ENCODE results near the gene TCF23.

TCF23 gene

GRCh38 chr2:27128668-27129571 lies 19.9 kb upstream of the TCF23 start:
- DNase-seq = no peak

GRCh38 chr2:27130396-27130795 lies 18.4 kb upstream of the TCF23 start:
- no peak for DNase-seq

GRCh38 chr2:27131429-27131828 lies 17.4 kb upstream of the TCF23 start:
- no peak for DNase-seq

GRCh38 chr2:27133195-27133875 lies 15.5 kb upstream of the TCF23 start:
- DNase-seq = peak; percentile 38

GRCh38 chr2:27133905-27134780 lies 14.7 kb upstream of the TCF23 start, which contains the start of gene PREB:
Gene PREB, minus strand, starts transcription at chr2:27134636. Its CDS starts 215 bp downstream, at chr2:27134421.
- DNase-seq = peak; percentile 99

- no peak for DNase-seq
Observed at GRCh38 chr2:27134781-27135477, 13.9 kb upstream of the TCF23 start.

DNA sequence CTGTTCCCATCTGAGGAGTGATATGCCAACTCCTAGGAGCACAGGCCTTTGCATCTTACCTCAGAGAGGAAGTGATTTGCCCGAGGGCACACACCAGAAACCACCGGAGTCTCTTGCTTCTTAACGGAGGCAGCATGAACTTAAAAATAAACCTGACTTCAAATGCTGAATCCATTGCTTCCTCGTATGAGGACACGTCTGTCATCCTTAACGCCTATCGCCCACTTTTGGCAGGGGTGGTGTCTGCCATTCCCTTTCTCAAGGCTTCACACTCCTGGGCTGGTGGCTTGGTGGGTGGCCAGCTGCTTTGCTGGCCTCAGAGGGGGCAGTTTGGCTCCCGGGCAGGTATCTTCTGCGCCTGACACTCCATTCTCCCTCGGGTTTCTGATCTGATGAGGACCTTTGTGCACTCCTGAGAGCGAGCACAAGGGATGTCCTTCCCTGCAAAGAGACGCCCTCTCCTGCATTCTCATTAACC lies 13.3 kb upstream of the TCF23 start:
- no peak for DNase-seq

- DNase-seq = no peak
Observed at GRCh38 chr2:27136751-27137150, 12.1 kb upstream of the TCF23 start.

- DNase-seq = no peak
Observed at GRCh38 chr2:27137322-27137935, 11.4 kb upstream of the TCF23 start.

DNA sequence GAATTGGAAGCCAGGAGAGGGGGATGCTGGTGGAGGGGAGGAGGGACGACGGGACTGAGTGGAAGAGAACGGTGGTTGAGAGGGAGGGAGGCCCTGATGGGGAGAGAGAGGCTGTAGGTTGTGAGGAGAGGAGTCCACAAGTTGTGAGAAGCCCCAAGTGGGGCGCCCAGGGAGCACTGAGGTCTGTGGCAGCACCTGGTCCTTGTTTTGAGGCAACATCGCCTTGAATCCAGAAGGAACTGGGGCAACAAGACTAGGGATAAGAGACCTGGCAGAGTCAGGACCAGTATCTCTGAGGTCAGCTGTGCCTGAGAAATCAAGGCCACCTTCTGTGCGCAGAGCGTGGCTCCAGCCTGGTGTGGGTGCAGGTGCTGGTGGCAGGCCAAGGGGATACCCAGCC lies 10.7 kb upstream of the TCF23 start:
- no peak for DNase-seq

GRCh38 chr2:27139310-27139709 lies 9.5 kb upstream of the TCF23 start, which contains the start of gene PRR30:
Gene PRR30, minus strand, starts transcription at chr2:27139410. Its CDS starts 1,081 bp downstream, at chr2:27138329.
- no peak for DNase-seq

DNA sequence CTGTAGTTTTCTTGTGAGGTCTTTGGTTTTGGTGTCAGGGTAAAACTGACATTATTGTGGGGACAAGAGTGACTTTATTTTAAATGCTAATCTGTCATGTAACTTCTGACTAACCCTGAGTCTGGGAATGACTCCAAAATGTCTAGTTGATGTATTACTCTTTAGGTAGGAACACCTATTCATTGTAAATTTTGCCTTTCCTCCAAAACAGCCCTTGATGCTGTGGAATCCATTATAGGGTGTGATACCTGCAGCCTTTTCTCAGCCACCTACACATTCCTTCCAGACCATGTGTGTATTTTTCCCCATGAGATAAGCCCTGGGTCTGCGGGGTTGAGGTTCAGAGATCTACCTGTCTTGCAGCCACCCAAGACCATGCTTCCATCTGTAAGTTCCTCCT lies 5.5 kb upstream of the TCF23 start:
- DNase-seq = no peak

GRCh38 chr2:27145682-27146081 lies 3.1 kb upstream of the TCF23 start:
- DNase-seq = no peak

DNA sequence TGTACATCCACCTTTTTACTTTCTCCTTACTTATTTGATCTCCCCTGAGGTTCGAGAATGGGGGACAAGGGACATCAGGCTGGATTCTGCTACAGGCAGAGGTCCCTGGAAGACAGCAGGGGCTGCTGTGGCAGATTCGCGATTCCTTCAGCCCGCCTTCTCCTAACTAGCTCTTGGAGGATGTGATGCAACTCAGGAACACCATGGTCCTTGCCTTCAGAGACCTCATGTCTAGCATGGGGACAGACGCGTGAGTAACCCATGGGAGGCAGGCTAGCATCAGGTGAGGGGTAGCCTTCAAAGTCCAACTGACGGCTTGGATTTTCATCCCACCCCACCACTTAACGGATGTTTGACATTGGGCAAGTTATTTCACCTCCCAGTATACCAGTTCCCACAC lies 869 bp upstream of the TCF23 start:
- no peak for DNase-seq

DNA sequence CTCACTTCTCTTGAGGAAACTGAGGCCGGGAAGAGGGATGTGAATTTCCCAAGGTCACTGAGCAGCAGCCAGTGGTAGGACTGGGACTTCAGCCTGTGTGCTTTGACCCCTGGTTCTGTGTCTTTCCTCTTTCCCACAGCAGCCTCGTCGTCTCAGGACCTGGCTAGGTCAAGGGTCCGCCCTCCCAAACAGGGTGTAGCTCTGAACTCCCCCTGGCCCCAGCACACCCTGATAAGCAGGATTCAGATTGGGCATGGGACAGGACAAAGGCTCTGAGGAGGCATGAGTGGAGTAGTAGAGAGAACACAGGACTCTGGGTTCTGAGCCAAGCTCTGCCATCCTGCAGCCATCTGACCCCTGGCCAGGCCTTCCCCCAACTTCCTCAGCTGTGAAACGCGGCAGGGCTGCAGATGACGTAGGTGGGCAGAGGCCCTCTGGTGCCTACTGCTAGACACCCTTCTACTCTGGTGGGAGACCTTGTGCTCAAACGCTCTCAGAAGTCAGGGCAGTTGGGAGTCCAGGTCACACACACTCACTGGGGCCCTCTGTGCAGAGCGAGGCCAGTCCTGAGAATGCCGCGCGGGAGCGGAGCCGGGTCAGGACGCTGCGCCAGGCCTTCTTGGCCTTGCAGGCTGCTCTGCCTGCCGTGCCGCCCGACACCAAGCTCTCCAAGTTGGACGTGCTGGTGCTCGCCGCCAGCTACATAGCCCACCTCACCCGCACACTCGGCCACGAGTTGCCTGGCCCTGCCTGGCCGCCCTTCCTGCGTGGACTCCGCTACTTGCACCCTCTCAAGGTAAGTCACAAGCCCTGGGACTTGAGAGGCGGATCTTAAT lies 984 bp downstream of the TCF23 start:
- no peak for DNase-seq

GRCh38 chr2:27150639-27151230 lies 1.9 kb downstream of the TCF23 start:
- no peak for DNase-seq

- DNase-seq = no peak
Observed at GRCh38 chr2:27152102-27152795, 3.4 kb downstream of the TCF23 start.

DNA sequence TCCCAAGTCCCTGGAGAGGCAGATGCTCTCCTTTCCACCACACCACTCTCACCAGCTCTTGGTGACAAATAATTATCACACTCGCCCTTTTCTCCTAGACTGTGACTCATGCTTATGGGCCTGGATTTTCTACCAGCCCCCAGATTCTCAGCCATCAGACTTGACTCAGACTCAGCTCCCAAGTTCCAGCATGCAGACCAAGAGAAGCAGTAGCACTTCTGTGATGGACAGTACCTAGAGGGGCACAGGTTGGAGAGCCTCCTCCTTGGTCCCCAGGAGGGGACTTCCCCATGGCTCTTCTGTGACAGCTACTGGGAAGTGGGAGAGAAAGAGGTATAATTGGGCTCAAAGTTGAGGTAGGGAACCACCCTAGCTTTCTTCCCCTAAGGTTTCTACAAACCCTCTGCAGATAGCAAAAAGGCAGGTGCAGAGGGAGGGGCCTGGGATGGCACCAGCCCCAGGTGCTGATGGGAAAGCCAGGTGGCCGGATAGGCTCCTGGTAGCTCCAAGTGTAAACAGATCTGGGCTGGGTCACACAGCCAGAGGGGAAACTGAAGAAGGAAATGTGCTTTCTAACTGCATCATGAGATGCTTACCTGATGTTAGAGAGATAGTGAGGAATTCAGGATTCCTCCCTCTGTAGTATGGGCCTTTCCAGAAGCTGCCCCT lies 4.1 kb downstream of the TCF23 start:
- no peak for DNase-seq

DNA sequence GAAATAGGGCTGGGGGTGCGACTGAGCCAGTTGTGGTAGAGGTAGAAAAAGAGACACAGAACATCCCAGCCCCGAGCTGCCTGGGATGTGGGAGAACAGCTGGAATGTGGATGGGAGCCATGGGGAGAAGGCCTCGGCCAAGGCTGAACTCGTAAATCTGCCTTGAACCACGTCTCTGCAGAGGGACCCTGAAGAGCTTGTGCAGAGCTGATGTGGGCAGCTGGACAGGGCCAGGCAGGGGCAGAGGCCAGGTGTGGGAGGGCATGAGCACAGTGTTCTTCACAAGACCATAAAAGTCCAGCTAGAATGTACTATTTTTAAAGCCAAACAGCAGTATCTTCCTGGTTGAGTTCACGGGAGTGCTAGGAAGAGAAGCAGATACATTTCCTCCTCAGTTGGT lies 5.7 kb downstream of the TCF23 start:
- DNase-seq = no peak

Data from activated CD4-positive, alpha-beta T cell treated with anti-CD3 and anti-CD28 coated beads, Interleukin-2, Interleukin-6, amounts not matched to agents 100 ng/mL and 50 ng/mL, durations not matched to agents 16 hours and 8 hours (primary cell).